GM18858 (cell line): ENCODE data around the gene GOSR2.

Experiments
- ATAC-seq: cut with Tn5 transposase; IDR thresholded peaks from one replicate; pipeline ENCODE4 v1.9.1; 2021; ENCODE audit not compliant: unreplicated experiment

GOSR2 gene

DNA sequence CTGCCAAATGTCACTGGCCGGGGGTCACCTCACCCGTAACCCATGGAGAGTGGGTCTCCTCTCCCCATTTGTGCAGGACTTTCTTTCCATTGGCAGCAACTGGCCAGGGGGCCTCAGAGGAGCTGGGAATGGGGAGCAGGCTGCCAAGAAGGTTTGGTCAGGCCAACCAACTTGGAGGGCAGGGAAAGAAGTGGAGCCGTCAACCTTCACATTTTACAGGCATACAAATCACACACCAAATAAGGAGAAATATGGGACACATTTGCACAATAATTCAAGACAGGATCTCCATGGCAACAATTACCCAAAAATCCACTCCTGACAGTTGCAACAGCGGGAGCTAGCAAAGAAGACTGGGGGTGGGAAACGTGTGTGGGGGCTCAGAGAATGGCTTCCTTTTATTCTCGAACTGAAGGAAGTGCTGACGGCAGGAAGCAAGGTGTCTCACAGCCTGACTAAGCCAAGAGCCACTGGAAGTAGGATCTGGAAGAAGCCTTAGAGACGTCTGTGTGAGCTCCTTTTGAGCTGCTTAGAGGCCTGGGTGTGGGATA, 35.2 kb downstream of the GOSR2 start:
- ATAC-seq = no peak

DNA sequence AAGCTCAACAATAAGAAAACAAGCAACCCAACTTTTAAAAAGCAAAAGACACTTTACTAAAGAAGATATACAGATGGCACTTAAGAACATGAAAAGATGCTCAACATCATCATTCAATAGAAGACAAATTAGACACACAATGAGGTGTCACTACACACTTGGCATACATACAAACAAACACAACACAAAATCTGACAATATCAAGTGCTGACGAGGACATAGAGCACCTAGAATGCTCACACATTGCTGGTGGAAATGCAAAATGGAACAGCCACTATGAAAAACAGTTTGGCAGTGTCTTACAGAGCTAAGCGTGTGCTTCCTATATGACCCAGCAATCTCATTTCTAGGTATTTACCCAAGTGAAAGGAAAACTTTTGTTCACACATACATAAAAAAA, 37.2 kb downstream of the GOSR2 start:
- ATAC-seq = no peak

DNA sequence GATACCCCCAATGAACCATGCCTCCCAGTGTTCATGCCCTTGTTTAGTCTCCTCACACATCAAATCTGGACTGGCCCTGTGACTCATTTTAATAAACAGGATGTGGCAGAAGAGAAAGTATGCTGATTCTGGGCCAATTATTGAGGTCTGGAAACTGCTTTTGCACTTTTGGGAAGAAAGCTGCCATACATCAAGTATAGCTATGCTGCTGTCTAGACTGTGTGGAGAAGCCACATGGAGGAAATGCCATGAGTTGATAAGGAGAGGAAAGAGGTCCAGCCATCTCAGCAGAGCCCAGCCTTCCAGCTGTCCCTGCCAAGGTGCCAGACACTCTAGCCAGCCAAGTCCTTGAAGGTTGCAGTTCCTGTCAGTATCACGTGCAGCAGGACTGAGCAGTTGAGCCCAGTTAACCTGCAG, 39.4 kb downstream of the GOSR2 start:
- ATAC-seq = no peak

DNA sequence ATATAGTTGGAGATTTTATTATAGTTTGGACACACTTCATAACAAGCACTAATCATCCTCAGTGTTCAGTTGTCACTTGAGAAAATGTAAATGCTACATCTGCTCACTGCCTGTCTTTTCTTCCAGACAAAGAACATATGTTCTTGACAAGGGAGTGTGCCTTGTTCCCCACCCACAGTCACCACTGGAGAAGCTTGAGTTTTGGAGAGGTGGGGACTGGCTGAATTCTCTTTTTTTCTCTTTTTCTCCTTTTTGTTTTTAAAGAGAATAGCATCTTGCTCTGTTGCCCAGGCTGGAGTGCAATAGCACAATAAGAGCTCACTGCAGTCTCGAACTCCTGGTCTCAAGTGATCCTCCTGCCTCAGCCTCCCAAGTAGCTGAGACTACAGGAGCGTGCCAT, 40.6 kb downstream of the GOSR2 start:
- no peak for ATAC-seq

DNA sequence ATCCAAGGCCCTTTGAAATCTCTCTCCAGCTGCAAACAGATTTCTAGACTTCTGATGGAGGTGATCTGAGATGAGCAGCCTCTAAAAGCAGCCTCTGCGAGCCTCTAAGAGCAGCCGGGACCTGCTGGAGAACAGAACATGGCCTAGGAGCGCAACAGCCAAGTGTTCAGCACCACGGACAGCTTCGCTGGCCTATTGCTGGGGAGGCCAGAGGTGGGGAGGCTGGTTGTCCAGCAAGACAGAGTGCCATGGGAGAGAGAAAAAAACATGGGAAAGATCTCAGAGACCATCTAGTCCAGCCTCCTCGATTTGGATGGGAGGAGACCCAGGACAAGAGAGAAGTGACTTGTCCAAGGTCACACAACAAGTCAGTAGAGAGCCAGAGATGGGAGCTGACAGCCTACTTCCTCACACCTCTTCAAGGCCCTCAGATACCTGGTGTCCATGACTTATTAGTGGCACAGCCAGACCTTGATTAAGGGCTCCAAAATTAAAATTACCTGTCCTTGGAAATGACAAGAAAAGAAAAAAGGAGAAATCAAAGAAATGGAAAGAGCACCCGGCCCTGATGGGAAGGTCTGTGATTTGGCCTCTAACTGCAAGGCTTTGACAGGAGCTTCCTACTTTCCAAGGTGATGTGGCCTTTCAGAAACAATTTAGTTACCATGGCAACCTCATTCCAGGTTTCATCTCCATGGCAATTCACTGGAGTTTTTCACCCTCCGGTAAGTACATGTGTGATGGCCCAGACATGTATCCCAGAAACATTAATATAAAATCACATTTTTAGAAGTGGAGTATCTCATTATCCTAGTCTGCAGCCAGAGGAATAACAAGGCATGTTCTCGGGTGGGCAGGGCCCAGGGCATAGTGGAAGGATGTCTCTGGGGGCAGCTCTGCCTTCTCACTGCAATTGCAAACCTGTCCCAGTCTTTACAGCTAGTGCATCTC, 41.6 kb downstream of the GOSR2 start:
- ATAC-seq = no peak

DNA sequence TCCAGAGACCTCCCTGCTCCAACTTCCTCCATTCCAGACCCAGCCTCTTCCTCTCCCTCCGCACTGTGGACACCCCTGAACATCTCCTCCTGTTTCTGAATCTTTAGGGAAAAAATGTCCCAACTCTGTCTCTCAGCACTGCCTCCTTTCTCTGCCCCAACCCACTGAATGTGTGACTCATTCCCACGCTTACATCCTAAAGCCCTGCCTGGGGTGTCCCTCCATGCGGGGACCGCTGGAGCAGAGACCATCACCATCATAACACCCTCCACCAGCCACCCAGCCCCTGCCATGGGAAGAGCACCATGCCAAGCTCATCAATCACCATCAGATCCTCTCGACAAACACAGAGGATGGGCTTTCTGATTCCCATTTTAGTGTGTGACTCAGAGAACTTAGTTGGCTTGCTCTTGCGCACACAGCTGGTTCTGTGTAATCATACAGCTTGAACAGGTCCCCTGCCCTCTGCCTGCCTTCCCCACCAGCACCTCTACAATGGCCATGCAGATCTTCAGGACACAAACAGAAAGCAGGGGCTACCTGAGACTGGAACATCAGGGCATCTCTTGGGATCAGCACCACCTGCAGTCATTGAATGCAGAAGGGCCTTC, 45.4 kb downstream of the GOSR2 start:
- ATAC-seq = no peak

DNA sequence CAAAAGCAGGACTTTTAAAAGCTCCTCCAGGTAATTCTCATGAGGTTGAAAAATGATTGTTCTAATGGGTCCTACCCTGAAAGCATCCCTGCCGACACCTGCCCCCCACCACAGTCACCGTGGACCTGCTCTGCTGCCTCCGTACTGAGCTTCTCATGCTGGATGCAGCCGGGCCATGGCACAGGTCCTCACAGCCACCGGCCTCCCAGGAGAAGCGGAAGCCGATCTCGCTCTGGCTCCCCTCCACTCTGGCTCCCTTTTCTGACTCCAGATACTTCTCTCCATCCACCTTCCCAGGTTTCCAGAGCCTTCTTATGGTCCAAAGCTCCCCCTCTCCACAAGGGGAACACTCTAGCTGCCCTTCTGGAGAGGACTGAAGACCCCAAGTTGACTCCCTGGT, 45.9 kb downstream of the GOSR2 start:
- no peak for ATAC-seq

DNA sequence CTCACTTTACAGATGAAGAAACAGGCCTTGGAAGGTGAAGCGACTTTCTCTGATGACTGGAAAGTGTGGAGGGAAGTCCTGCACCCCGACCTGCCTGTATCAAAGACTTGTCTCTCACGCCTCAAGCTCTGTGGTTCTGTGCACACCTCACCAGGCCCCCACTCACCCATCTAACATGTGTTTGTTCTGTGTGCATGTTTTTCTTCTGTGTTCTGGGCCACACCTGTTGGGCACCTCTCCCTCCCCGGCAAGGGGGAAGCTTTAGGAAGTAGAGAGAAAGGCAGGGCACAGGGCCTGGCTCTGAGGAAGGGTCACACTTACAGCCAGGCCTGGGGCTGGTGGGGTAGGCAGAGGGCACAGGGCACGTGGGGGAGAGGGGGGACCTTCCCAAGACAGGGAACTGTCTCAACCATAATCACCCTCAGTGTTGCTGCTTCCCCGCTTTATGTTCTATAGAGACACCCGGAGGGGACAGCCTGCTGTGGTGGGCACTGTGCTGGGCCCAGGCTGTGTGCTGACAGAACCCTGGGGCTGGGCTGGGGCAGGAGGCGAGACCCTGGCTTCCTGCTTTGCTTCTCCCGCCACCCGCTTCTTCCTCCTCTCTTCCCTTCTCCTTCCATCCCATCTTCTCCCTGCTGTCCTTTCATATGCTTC, 48.8 kb downstream of the GOSR2 start:
- no peak for ATAC-seq

DNA sequence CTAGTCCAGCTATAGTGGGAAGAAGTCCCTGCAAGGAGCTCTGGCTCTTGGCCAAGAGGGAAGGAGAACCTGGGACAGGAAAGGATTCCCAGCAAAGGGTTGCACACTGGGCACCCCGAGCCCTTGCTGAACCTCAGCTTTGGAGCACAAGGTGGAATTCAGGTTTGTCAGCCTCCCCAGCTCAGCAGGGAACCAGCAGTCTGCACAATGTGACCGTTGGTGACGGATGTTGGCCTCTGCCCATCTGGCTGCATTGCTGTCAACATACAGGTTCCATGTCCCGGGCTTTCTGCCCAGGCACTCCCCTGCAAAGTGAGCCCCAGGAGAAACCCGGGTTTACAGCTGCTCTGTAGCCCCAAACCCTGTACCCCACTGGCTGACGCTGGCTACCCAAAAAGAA, 49.4 kb downstream of the GOSR2 start:
- no peak for ATAC-seq

DNA sequence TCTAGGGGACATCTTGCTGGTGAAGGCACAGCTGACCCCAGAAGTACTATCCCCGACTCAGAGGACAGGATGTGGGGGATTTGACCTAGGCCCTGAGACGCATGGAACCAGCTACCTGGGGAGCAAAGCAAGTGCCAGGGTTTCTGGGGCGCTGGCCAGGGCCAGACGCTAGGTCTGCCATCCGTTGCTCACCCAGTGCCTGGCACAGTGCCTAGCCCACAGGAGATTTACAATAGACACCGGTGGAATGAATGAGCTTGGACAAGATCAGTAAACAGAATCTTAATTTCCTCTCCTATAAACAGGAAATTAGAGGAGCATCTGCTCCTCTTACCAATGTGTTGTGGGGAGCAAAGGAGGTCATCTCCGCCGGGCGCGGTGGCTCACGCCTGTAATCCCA, 51.1 kb downstream of the GOSR2 start:
- ATAC-seq = no peak

DNA sequence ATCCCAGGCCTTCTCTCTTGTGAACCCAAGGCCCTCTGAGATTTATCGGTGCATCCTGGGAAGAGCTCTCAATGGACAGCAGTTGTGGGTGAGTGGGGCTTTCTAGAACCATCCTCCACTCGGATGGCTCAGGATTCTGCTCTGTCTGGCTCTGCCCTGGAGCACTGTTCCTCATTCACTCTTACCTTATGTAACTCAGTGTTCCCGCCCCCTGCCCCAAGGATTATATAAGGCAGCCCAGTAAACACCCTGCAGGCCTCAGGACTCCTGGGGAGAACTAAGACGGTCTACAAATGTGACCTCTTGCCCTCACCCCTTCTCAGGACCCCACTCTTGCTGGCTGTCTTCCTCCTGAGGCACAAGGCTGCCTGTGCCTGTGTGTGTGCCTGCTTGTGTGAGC, 52.3 kb downstream of the GOSR2 start:
- ATAC-seq = no peak

DNA sequence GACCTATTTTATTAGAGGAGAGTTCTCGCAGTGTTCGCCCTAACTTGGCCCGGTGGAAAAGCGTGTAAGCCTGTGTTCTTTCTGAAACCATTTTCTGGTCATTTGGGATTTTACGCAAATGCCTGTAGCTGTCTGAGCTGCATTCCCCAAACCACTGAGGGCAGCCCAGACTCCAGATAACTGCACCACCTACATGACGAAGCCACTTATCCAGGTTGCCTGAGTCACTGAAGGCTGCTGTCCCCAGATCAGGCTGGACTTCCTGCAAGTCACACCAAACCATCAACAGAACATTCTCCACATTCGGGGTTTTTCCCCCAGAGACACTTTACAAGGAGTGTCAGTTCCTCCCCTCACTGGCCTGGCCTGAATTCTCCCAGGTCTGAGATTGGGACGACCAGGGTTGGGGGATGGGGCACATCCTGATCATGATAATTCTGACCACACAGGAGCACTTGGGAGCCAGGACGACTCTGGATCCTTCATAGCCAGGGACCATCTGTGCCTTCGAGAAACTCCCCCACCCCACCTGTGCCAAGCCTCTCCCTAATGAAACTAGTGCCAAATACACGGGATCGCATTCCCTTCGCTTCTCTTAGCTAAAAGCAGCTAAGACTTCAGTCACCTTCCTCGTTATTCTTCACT, 53.8 kb downstream of the GOSR2 start:
- no peak for ATAC-seq

DNA sequence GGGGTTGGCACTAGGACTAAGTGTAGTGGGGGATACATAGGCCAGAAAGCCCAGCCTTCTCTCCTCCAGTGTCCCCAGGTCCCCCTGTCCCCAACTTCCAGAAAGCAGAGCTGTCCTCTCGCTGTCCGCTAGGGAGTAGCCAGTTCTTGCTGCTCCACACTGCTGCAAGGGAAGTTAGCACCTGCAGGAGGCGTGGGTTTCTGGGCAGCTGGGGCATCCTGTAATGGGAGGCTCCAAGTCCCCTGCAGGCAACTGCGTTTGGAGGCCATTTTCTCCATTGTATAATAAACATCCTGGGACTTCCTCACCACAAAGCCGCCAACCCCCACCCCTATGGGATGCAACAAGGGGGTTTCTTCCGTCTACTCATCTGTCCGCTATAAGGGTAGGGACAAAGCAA, 54.4 kb downstream of the GOSR2 start:
- no peak for ATAC-seq

DNA sequence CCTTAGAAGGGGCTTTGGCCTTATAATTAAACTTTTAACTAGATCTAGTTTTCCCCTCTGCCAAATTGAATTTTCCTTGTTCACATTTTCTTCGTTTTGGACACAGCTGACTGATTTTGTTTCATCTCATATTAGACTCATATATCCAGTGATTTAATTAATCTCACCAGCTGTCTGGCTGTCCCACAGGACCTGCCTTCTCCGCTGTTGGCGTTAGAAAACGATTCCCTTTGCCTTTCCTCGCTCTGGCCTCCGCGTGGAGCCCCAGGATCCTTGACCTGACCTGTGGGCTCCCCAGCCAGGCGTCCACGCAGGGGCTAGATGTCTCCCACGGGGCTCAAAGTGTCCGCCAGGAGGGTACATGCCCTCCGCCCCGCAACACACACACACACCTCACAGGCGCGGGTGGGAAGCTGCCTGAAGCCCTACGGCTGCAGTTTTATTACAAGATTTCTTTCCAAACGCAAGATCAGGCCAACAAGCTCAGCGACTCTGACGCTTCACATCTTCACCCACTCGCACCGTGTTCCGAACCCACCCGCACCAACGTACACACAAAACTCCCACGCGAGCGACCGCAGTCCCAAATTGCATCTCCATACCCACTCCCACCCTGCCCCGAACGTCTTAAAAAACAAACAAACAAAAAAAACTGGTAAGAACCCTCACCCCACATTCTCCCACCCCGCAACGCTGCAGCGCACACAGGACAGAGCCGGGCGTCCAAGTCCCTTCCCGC, 55.0 kb downstream of the GOSR2 start:
- ATAC-seq = no peak

DNA sequence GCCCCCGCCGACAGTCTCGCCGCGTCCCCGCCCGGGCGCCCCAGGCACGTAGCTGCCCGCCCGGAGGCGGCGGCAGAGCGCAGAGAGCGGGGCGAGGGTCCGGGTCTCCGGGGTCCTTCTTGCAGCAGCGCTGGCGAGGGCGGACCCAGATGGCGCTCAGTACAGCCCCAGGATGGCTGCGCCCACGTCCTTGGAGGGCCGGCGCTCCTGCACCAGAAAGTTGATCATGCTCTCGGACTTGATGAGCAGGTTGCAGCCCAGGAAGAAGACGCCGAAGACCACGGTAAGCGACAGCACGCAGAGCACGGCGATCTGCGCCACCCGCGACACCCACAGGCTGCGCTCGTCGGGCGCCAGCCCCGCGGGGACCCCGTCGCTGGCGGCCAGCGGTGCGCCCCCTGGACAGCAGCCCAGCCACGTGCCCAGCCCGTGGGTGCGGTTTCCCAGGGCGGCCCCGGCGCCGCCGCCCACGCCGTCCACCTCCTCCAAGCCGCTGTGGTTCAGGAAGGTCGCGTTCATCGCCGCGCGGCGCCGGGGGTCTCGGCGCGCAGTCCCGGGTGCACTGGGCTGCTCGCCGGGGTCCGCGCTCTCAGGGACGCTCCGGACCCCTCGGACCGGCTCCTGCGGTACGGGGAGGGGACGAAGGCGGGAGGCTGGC, 55.7 kb downstream of the GOSR2 start:
- ATAC-seq = no peak

DNA sequence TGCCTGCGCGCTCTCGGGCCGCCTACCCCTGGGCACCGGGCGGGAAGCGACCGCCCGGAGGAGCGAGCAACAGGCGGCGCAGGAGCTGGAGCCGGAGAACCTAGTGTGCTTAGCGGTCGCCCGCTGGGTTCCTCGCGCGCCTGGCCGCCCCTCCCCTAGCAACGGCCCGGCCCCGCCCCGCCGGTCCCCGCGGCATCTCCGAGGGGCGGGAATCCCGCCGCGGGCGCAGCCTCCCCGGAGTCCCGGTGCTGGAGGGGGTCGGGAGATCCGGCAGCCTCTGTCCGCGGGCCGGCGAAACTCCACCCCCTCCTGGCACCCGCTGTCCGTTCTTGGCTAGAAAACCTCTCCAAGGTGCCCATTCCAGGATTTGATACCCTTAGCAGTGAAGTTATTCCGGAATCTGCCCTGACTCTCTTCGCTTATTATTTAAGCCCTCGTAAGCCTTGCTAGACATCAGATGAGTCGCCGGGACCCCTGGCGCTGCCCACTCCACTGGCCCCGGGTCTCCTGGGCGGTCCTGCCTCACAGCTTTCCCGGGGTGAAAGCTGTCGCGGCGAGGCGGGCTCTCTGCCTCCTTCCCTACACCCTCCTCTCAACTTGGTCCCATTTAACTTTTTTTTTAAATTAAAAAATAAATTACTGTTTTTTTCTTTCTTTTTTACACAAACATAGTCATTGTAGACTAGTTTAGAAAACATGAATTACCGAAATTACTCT, 56.3 kb downstream of the GOSR2 start, which contains the start of gene RPRML:
TSS of gene RPRML (minus strand) at position 107 of the 717 bp plus-strand sequence. CDS start 246 bp downstream, outside the sequence.
- no peak for ATAC-seq

DNA sequence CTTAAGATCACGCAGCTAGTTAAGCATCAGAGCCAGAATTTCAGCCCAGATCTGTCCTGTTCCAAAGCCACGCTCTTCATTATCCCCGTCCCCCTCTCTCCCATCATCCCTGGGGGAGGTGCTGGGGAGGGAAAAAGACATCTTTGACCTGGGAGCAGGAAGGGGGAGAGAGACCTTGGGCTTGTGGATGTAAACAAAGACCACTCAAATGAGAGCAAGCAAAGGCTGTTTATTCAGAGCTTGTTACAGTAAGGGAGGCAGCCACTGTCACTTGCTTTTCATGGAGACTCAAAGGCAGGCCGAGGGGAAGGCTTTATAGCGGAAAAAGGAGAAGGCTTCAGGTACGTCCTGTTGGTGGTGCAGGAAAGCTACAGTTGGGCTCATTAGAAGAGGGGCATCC, 59.6 kb downstream of the GOSR2 start:
- no peak for ATAC-seq

DNA sequence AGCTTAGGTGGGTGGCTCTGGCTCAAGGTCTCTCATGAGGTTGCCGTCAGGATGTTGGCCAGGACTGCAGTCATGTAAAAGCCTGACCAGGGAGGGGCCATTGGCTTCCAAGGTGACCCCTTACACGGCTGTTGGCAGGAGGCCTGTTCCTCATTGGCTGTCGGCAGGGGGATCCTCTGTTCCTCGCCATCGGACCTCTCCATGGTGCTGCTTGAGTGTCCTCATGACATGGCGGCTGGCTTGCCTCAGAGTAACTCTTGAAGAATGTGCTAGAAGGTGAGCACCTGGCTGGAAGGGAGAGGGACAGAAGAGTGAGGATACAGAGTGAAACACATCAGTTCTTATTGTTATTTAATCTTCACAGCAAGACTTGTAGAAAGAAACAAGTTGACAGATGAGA, 60.8 kb downstream of the GOSR2 start:
- no peak for ATAC-seq

DNA sequence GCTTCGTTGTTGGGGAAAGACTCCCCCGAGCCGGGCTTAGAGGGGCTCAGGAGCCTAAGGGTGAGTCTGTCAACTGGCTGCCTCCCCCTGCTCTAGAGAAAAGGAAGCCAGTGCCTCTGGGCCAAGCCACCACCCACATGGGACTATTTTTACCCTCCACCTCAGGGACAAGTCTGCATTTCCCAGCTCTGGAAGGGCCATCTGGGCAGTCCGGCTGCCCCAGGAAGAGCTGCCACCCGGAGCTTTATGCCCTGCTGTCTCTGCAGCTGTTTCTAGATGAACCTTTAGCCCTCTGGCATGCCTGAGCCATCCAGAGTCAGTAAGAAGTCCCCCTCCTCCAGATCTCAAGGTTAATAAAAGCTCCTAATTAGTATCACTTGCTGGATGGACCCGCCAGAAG, 61.4 kb downstream of the GOSR2 start:
- ATAC-seq = no peak
